Tracheal epithelial cell (primary cell): ENCODE measurements around the gene MMUT. TPM values are rescaled to one million over a fixed set of nuclear protein-coding genes. Genes with fewer than 3 reads are reported as not detected.

ENCODE experiments used
- total RNA-seq: library from RNA; depleted of rRNA; stranded (reverse); fragments of >200 nt; gene quantifications from 2 replicates; pipeline ENCODE4 v1.2.1, GENCODE V29; 2014

MMUT gene
- 8.9 and 15.1 TPM in 2 replicates for total RNA-seq

GRCh38 chr6:49462927-49463611 lies at the start of gene MMUT, which contains the start of gene CENPQ:
Gene MMUT, minus strand, starts transcription at chr6:49463253. Its CDS starts 3,787 bp downstream, at chr6:49459466.
Gene CENPQ, plus strand, starts transcription at chr6:49463370. Its CDS starts 6,807 bp downstream, at chr6:49470177.

GRCh38 chr6:49499623-49500022 lies 36.6 kb upstream of the MMUT start, which contains the start of gene GLYATL3:
Gene GLYATL3, plus strand, starts transcription at chr6:49499923. Its CDS starts 12,068 bp downstream, at chr6:49511991.

Other genes starting within 250 kb of the MMUT start
- gene CENPQ, start 117 bp upstream of the MMUT start, total RNA-seq = 3.0 and 3.4 TPM in 2 replicates
- gene GLYATL3, start 36.7 kb upstream of the MMUT start, total RNA-seq = not detected in 2 replicates
- gene C6orf141, start 87.4 kb upstream of the MMUT start, total RNA-seq = 6.6 and 11.3 TPM in 2 replicates
- not detected in 2 replicates for gene RHAG, start 173.6 kb upstream of the MMUT start, total RNA-seq